IPS-NIHi11 (cell line): ENCODE data around the gene STX2.
"Not testable (repeated sequence)": the region's sequence is repeated elsewhere in the genome, so short reads cannot be mapped to it uniquely, and the experiment has no call there.

ENCODE experiments used
- DNase-seq: peaks from one replicate; pipeline ENCODE4 v3.0.0; 2012; ENCODE audit warnings: mixed read lengths, low spot score

STX2 gene

GRCh38 chr12:130870442-130871285 lies 31.6 kb upstream of the STX2 start:
- peak; percentile 77 for DNase-seq

- DNase-seq: no peak
Measured at GRCh38 chr12:130868412-130868811, 29.4 kb upstream of the STX2 start.

DNA sequence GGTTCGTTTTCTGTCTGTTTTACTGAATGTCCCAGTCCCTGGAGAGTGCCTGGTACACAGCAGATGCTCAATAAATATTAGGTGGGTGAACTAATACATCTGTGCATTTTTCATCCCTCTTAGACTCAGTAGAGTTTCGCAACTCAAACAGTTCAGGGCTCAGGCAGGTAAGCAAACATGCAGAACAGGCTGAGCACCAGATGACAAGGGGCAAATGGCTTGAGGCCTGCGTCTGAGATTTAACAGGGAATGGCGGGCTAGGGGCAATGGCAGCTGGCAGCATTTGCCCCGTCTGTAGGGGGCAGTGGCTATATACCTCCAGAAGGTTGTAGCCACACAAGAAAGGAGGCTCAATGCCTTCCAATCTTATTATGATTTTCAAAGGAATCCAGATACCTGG lies 24.2 kb upstream of the STX2 start:
- no peak for DNase-seq

DNA sequence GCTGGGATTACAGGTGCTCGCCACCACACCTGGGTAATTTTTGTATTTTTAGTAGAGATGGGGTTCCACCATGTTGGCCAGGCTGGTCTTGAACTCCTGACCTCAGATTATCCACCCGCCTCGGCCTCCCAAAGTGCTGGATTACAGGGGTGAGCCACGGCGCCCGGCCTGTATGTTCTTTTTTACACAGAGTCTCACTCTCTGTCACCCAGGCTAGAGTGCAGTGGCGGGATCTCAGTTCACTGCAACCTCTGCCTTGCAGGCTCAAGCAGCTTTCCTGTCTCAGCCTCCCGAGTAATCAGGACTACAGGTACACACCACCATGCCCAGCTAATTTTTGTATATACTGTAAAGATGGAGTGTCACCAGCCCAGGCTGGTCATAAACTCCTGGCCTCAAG lies 23.7 kb upstream of the STX2 start:
- DNase-seq: not testable (repeated sequence)

- DNase-seq: no peak
Measured at GRCh38 chr12:130862161-130862560, 23.1 kb upstream of the STX2 start.

- no peak for DNase-seq
Measured at GRCh38 chr12:130860311-130860710, 21.3 kb upstream of the STX2 start.

GRCh38 chr12:130859161-130859560 lies 20.1 kb upstream of the STX2 start:
- DNase-seq: no peak

GRCh38 chr12:130858084-130858483 lies 19.0 kb upstream of the STX2 start:
- DNase-seq: no peak

GRCh38 chr12:130856088-130856487 lies 17.0 kb upstream of the STX2 start:
- no peak for DNase-seq

DNA sequence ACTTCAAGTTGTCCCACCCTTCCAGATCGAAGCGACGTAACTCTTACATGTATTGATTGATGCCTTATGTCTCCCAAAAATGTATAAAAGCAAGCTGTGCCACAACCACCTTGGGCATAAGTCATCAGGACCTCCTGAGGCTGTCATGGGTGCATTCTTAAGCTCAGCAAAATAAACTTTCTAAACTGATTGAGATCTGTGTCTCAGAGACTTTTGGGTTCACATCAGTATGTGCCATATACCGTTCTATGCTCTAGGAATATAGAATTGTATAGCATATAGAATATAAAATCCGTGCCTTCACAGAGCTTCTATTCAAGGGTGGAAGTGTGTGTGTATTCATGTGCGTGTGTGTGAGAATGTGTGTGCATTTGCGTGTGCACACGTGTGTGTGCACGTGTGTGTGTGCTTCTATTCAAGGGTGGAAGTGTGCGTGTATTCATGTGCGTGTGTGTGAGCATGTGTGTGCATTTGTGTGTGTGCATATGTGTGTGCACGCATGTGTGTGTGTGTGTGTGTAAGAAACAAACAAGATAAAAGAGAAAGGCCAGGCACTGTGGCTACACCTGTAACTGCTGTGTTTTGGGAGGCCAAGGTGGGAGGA lies 11.5 kb upstream of the STX2 start:
- no peak for DNase-seq

GRCh38 chr12:130849561-130850417 lies 10.7 kb upstream of the STX2 start:
- DNase-seq: no peak

DNA sequence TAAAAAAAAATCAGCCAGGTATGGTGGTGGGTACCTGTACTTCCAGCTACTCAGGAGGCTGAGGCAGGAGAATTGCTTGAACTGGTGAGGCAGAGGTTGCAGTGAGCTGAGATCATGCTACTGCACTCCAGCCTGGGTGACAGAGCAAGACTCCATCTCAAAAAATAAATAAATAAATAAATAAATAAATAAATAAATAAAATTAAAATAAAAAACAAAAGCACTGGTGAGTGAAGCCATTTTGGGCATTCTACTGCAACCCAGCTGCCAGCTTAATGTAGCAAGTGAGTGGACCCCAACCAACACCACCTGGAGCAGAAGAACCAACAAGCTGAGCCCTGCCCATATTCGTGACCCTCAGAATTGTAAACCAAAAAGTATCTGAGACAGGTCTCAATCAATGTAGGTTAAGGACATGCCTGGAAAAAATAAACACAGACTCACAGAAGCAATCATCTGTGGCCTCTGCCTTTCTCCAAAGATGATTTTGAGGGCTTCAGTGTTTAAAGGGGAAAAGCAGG lies 9.8 kb upstream of the STX2 start:
- DNase-seq: not testable (repeated sequence)

DNA sequence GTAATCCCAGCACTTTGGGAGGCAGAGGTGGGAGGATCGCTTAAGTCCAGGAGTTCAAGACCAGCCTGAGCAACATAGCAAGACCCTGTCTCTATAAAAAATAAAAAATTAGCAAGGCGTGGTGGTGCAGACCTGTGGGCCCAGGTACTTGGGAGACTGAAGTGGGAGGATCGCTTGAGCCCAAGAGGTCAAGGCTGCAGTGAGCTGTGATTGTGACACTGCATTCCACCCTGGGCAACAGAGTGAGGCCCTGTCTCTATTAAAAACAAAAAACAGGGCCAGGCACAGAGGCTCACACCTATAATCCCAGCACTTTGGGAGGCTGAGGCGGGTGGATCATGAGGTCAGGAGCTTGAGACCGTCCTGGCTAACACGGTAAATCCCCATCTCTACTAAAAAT lies 9.1 kb upstream of the STX2 start:
- DNase-seq: not testable (repeated sequence)

DNA sequence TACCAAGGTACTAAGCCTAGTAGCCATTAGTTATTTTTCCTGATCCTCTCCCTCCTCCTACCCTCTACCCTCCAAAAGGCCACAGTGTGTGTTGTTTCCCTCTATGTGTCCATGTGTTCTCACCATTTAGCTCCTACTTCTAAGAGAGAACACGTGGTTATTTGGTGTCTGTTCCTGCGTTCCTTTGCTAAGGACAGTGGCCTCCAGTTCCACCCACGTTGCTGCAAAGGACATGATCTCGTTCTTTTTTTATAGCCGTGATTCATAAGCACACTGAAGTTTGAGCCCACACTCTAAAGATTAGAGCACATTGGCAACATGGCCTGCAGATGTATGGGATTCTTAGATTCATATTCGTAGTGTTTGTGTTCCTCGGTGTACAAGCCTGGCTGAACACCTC lies 8.1 kb upstream of the STX2 start:
- DNase-seq: no peak

- DNase-seq: no peak
Measured at GRCh38 chr12:130846369-130846768, 7.3 kb upstream of the STX2 start.

GRCh38 chr12:130839770-130840404 lies 837 bp upstream of the STX2 start:
- no peak for DNase-seq

- peak; percentile 64 for DNase-seq
Measured at GRCh38 chr12:130838284-130838950, 633 bp downstream of the STX2 start.

GRCh38 chr12:130835436-130835835 lies 3.6 kb downstream of the STX2 start:
- DNase-seq: no peak

DNA sequence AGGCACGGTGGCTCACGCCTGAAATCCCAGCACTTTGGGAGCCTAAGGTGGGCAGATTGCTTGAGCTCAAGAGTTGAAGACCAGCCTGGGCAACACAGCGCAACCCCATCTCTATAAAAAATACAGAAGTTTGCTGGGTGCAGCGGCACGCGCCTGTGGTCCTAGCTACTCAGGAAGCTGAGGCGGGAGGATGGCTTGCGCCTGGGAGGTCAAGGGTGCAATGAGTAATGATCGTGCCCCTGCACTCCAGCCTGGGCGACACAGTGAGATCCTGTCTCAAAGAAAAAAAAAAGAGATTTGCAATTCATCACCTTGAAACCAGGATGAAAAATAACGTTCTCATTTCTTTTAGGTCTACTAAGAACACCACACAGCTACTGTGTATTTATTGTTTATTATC lies 4.0 kb downstream of the STX2 start:
- DNase-seq: no peak

DNA sequence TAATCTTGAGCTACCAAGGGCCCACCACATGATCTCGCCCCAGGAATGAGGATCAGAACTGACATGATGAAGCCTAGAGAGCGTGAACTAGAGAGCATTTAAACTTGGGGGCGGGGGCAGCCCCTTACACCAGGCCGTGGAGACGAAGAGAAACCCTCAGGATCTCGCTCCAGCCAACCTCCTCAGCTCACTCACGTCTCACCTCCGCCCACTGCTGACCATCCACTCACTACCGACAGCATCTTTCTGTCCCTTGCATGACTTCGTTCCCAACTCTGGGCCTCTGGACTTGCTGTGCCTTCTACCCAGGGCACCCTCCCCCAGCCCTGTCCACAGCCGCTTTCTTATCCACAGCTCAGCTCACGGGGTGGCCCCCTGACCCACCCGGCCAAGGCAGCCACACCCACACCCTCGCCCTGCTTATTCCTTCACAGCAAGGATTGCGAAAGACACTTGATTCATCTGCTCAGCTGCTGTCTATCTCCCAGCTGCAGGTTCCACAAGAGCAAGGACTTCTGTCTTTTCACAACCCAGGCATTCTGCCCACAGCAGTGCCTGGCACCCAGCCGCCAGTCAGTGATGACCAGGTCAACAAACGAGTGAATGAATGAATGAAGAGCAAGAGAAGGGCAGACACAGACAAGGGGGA lies 6.4 kb downstream of the STX2 start:
- no peak for DNase-seq

- DNase-seq: no peak
Measured at GRCh38 chr12:130831876-130832405, 7.1 kb downstream of the STX2 start.
